Liver (tissue), 9 donors: Measurements from ENCODE around the gene SPATC1L. TPM values are rescaled to one million over a fixed set of nuclear protein-coding genes. Genes with fewer than 3 reads are reported as not detected.
A peak's percentile ranks its signal among the peaks of the same experiment; 100 is the strongest.
"Not testable (repeated sequence)": the region's sequence is repeated elsewhere in the genome, so short reads cannot be mapped to it uniquely, and the experiment has no call there.

Experiments
- DNase-seq: peaks from one replicate; pipeline ENCODE4 v3.0.0-alpha.2; 2017; ENCODE audit warnings: low spot score
- H3K27ac ChIP-seq, 2 donors: one replicate each; pipeline ENCODE4 v1.7.0; 2013; ENCODE audit warnings: inconsistent platforms in 2 of 2, low read length in 2 of 2, control low read depth in 1 of 2, low read depth in 1 of 2, mild to moderate bottlenecking in 1 of 2
- H3K27me3 ChIP-seq, 4 donors: one replicate each; pipeline versions ENCODE4 v1.6.1 to v1.7.0; 2013; ENCODE audit warnings: low read length in 3 of 4, inconsistent platforms in 1 of 4, mild to moderate bottlenecking in 1 of 4, moderate library complexity in 1 of 4; ENCODE audit not compliant: control insufficient read depth in 4 of 4, insufficient read depth in 4 of 4
- H3K36me3 ChIP-seq, 4 donors: one replicate each; pipeline versions ENCODE4 v1.6.1 to v1.7.0; 2013; ENCODE audit warnings: low read length in 3 of 4, mild to moderate bottlenecking in 3 of 4, low read depth in 1 of 4, moderate library complexity in 1 of 4; ENCODE audit not compliant: control insufficient read depth in 4 of 4, insufficient read depth in 3 of 4
- H3K4me1 ChIP-seq, 4 donors: one replicate each; pipeline versions ENCODE4 v1.6.1 to v1.7.0; 2013; ENCODE audit warnings: low read length in 3 of 4, mild to moderate bottlenecking in 3 of 4, moderate library complexity in 1 of 4; ENCODE audit not compliant: control insufficient read depth in 4 of 4, insufficient read depth in 4 of 4
- H3K4me3 ChIP-seq, 3 donors: one replicate each; pipeline versions ENCODE4 v1.6.1 to v1.7.0; 2013; ENCODE audit warnings: low read length in 3 of 3, control low read depth in 1 of 3, low read depth in 1 of 3, mild to moderate bottlenecking in 1 of 3
- H3K9ac ChIP-seq, 2 donors: one replicate each; pipeline ENCODE4 v1.7.0; 2013; ENCODE audit warnings: low read length in 2 of 2, mild to moderate bottlenecking in 2 of 2, moderate library complexity in 2 of 2, control low read depth in 1 of 2, low read depth in 1 of 2
- H3K9me3 ChIP-seq, 4 donors: one replicate each; pipeline versions ENCODE4 v1.6.1 to v1.7.0; 2013; ENCODE audit warnings: low read length in 3 of 4; ENCODE audit not compliant: control insufficient read depth in 4 of 4
- FOXA2 ChIP-seq: IDR thresholded peaks from 2 replicates; pipeline ENCODE4 v1.6.1; 2016; ENCODE audit warnings: antibody characterized with exemption
- GABPA ChIP-seq, 2 donors: IDR thresholded peaks in 1 of 2; conservative IDR thresholded peaks in 1 of 2; 2 replicates each; pipeline ENCODE4 v1.6.1; 2016; ENCODE audit warnings: antibody characterized with exemption in 2 of 2, mild to moderate bottlenecking in 1 of 2, moderate library complexity in 1 of 2
- HNF4A ChIP-seq, 2 donors: conservative IDR thresholded peaks; 2 replicates each; pipeline ENCODE4 v1.6.1; 2016; ENCODE audit warnings: antibody characterized with exemption in 2 of 2, mild to moderate bottlenecking in 2 of 2
- JUND ChIP-seq, 2 donors: IDR thresholded peaks; 2 replicates each; pipeline ENCODE4 v1.6.1; 2016; ENCODE audit warnings: antibody characterized with exemption in 2 of 2
- RXRA ChIP-seq, 2 donors: IDR thresholded peaks; 2 replicates each; pipeline ENCODE4 v1.6.1; 2017 to 2018; ENCODE audit warnings: antibody characterized with exemption in 2 of 2, mild to moderate bottlenecking in 1 of 2
- SP1 ChIP-seq: IDR thresholded peaks from 2 replicates; pipeline ENCODE4 v1.6.1; 2018; ENCODE audit warnings: antibody characterized with exemption, mild to moderate bottlenecking
- WGBS: extraction: QIAGEN DNeasy Blood & Tissue Kit; methylation state at CpG from one replicate; pipeline ENCODE4 v1.1.7; 2013; 5-methylcytosine and 5-hydroxymethylcytosine counted together
- polyA plus RNA-seq, 2 donors: library from polyadenylated mRNA; stranded (reverse) in 1 of 2; unstranded in 1 of 2; fragments of 200-250 nt in 1 of 2; fragments of >200 nt in 1 of 2; fragmentation: Nextera tagmentation in 1 of 2; extraction: Ambion mirVana in 1 of 2; gene quantifications; one replicate each; pipeline versions ENCODE4 v1.2.1 to v1.2.3, GENCODE V29; 2013 to 2015
- total RNA-seq, 2 donors: library from RNA; depleted of rRNA; stranded (reverse); fragments of >200 nt; gene quantifications; one replicate each; pipeline ENCODE4 v1.2.3, GENCODE V29; 2014
- TF ChIP-seq, protein P1 (sequence below): IDR thresholded peaks from 2 replicates; pipeline ENCODE4 v1.6.1; 2016; ENCODE audit warnings: antibody characterized with exemption, mild to moderate bottlenecking
- TF ChIP-seq, protein P2 (sequence below): IDR thresholded peaks from 2 replicates; pipeline ENCODE4 v1.6.1; 2016; ENCODE audit warnings: antibody characterized with exemption
- donor health status: healthy.
- donor health status: healthy.
- donor health status: healthy.
- donor health status: healthy.
- donor health status: healthy.

SPATC1L gene
- total and polyA plus RNA-seq, 4 donors: 0.33 to 3.5 (median 0.79) TPM

DNA sequence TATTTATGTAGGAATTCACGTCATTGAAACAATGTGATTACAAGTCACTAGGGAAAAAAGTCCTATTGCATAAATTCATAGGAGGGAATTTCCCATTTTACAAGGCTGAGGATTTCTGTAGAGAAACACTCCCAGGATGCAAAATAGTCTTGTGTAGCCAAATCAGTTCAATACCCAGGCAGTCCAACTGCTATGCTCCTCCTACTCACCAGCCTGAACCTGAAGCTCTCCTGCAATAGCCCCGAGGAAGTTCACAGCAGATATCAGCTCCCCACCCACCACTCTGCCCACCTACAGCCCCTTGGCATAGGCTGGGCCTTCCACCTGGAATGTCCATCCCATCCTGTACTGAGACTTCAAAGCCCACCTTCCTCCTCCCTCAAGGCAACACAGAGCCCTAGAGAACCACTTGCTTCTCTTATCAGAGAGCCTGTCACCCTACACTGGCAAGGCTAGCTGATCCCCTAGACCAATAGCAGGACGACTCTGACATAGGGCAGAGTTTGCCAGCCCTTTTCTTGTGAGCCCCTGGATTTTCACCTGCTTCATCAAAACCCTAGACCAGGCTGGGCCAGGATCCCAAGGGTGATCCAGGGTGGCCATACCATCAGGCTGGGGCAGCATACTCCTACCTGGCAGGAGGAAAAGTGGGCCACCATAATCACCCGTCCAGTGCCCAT lies 42.8 kb upstream of the SPATC1L start:
- Histone ChIP-seq H3K27me3 (no peaks in the 10 kb centered on the region), H3K27ac (peak overlapping the region; percentile 61 to 81), H3K9me3 (no peaks in the 10 kb centered on the region), H3K9ac (peak overlapping the region in 1 of 2 donors; percentile 24), H3K36me3 (peaks cover 0 to 6% (median 0%) of the 10 kb centered on the region in 4 donors), H3K4me1 (peaks cover 7 to 48% (median 32%) of the 10 kb centered on the region in 4 donors), H3K4me3 (peak overlapping the region; percentile 3 to 98 (median 15))
- TF ChIP-seq JUND (IDR thresholded peaks at IDR 0.05) (peak in 1 of 2 donors; percentile 24), SP1 (peak; percentile 25), GABPA (IDR thresholded peaks at IDR 0.05 in 1 of 2, conservative IDR thresholded peaks at IDR 0.05 in 1 of 2) (no peak), HNF4A (conservative IDR thresholded peaks at IDR 0.05) (peak in 1 of 2 donors; percentile 20), FOXA2 (no peak), RXRA (IDR thresholded peaks at IDR 0.05) (peak in 1 of 2 donors; percentile 47)
- TF ChIP-seq, protein P1, sequence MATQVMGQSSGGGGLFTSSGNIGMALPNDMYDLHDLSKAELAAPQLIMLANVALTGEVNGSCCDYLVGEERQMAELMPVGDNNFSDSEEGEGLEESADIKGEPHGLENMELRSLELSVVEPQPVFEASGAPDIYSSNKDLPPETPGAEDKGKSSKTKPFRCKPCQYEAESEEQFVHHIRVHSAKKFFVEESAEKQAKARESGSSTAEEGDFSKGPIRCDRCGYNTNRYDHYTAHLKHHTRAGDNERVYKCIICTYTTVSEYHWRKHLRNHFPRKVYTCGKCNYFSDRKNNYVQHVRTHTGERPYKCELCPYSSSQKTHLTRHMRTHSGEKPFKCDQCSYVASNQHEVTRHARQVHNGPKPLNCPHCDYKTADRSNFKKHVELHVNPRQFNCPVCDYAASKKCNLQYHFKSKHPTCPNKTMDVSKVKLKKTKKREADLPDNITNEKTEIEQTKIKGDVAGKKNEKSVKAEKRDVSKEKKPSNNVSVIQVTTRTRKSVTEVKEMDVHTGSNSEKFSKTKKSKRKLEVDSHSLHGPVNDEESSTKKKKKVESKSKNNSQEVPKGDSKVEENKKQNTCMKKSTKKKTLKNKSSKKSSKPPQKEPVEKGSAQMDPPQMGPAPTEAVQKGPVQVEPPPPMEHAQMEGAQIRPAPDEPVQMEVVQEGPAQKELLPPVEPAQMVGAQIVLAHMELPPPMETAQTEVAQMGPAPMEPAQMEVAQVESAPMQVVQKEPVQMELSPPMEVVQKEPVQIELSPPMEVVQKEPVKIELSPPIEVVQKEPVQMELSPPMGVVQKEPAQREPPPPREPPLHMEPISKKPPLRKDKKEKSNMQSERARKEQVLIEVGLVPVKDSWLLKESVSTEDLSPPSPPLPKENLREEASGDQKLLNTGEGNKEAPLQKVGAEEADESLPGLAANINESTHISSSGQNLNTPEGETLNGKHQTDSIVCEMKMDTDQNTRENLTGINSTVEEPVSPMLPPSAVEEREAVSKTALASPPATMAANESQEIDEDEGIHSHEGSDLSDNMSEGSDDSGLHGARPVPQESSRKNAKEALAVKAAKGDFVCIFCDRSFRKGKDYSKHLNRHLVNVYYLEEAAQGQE: peak; percentile 44
- TF ChIP-seq, protein P2, sequence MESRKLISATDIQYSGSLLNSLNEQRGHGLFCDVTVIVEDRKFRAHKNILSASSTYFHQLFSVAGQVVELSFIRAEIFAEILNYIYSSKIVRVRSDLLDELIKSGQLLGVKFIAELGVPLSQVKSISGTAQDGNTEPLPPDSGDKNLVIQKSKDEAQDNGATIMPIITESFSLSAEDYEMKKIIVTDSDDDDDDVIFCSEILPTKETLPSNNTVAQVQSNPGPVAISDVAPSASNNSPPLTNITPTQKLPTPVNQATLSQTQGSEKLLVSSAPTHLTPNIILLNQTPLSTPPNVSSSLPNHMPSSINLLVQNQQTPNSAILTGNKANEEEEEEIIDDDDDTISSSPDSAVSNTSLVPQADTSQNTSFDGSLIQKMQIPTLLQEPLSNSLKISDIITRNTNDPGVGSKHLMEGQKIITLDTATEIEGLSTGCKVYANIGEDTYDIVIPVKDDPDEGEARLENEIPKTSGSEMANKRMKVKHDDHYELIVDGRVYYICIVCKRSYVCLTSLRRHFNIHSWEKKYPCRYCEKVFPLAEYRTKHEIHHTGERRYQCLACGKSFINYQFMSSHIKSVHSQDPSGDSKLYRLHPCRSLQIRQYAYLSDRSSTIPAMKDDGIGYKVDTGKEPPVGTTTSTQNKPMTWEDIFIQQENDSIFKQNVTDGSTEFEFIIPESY: no peak
- 30% methylated on average over 4 of the region's 4 CpGs for WGBS
- DNase-seq: no peak

DNA sequence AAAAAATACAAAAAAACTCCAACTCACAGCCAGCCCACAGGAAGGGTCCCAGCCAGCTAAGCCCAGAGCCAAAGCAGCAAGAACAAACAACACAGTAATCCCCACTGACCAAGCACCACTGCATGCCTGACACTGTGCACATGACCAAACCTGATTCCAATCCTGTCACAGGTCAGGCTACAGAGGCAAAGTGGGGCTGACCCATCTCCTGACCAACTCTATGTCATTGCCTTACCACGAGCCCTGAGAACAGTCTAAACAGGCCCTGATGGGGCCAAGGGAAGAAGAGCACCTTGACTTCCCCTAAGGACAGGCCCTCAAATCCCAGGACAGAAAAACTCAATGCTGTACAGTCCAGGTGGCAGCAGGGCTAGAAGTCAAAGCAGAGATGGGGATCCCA lies 41.9 kb upstream of the SPATC1L start:
- Histone ChIP-seq H3K27ac (peak overlapping the region; percentile 61 to 81), H3K4me3 (no peak overlapping the region), H3K36me3 (peaks cover 0 to 7% (median 3%) of the 10 kb centered on the region in 4 donors), H3K9me3 (no peaks in the 10 kb centered on the region), H3K9ac (peak overlapping the region; percentile 10 to 78), H3K4me1 (peaks cover 7 to 48% (median 32%) of the 10 kb centered on the region in 4 donors), H3K27me3 (no peaks in the 10 kb centered on the region)
- no peak for DNase-seq
- no peak for TF ChIP-seq GABPA (IDR thresholded peaks at IDR 0.05 in 1 of 2, conservative IDR thresholded peaks at IDR 0.05 in 1 of 2)
- peak in 1 of 2 donors; percentile 15 for TF ChIP-seq RXRA (IDR thresholded peaks at IDR 0.05)
- 47% methylated on average over 1 of the region's 1 CpG for WGBS

DNA sequence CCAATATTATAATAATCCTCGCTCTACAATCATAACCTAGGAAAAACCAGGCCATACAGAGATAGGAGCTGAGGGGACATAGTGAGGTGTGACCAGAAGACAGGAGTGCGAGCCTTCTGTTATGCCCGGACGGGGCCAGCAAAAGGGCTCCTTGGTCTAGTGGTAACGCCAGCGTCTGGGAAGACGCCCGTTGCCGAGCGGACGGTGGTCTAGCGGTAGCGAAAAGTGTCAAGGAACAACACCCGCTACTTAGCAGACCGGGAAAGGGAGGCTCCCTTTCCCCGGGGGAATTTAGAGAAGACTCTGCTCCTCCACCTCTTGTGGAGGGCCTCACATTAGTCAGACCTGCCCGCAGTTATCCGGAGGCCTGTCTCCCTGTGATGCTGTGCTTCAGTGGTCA lies 39.4 kb upstream of the SPATC1L start:
- H3K9ac ChIP-seq, H3K9me3 ChIP-seq, DNase-seq, H3K4me3 ChIP-seq, H3K27ac ChIP-seq, H3K27me3 ChIP-seq: not testable (repeated sequence)
- WGBS: 95% methylated on average over 18 of the region's 18 CpGs
- peaks cover 2 to 24% (median 19%) of the 10 kb centered on the region in 4 donors for H3K36me3 ChIP-seq
- peaks cover 2 to 37% (median 26%) of the 10 kb centered on the region in 4 donors for H3K4me1 ChIP-seq
